GM18502 (cell line): ENCODE results near the gene LYRM9.
"Not testable (repeated sequence)": the region's sequence is repeated elsewhere in the genome, so short reads cannot be mapped to it uniquely, and the experiment has no call there.

Source experiments
- ATAC-seq: cut with Tn5 transposase; IDR thresholded peaks from one replicate; pipeline ENCODE4 v1.9.1; 2021; ENCODE audit warnings: mild to moderate bottlenecking; ENCODE audit not compliant: unreplicated experiment, poor library complexity

Gene LYRM9

GRCh38 chr17:27846042-27846655 lies 47.0 kb downstream of the LYRM9 start:
- ATAC-seq = no peak

GRCh38 chr17:27845264-27846041 lies 47.7 kb downstream of the LYRM9 start:
- no peak for ATAC-seq

DNA sequence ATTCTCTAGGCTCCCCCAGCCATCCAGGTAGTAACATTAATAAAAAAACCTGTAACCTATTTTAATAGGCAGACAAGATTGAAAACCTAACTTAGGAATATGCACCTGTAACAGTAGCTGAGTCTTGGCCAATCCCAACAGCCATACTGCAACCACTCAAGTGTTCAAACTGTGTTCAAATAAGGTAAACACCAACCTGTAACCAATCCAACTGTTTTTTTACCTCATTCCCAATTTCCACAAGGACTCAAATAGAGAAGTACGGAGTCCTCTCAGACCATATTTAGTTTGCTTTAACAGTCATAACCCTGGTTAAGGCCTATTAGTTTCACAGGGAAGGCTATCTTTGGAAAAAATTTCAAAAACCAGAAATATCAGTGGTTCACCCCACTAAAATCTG lies 52.5 kb downstream of the LYRM9 start:
- ATAC-seq = no peak

DNA sequence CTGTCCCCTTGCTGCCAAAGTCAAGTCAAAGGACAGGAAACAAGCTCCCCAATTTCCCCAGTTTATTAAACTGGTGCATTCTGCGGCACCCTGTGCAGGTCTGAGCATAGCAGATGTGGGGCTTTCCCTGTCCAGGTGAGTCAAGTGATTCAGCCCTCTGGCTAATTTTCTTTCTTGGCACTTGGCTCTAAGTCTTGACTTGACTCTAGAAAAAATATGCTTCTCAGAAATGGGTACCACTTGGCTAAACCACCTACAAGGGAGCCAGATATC lies 52.8 kb downstream of the LYRM9 start:
- not testable (repeated sequence) for ATAC-seq

DNA sequence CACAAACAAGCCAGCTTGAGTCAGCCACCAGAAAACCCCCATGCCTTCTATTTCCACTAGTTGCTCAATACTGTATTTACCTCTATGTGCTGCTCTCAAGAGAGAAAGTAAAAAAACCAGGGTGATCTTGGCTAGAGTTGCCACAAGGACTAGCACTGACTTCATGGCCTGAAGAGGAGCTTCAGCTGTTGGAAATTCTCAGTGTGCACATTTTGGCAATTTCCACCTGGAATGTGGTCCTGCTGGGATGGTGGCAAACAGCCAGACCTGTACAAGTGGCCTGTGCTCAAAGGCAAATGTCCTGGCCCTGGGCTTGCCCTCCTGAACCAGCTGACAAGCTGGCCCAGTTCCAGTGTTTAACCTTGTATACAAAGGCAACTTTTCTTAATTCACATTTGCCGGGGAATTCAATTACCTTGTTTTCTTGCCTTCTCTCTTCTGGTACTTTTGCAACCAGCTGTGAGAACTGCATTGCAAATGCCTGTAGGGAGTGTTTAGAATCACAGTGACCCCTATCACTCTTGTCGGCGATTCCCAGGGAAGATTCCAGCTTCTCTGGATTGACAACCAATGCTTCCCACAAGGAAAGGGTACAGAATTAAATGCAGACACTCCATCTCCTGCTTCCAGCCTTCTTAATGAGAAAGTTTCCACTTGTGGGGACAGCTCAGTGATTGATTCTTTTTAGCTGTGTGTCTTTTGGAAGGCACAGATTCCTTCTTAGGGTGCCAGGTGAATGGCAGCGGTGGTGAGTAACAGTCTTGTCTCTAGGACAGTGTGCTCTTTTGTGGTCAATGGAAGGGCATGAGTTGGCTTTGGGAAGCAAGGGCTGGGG lies 53.4 kb downstream of the LYRM9 start:
- not testable (repeated sequence) for ATAC-seq

GRCh38 chr17:27838607-27839006 lies 54.6 kb downstream of the LYRM9 start:
- not testable (repeated sequence) for ATAC-seq

DNA sequence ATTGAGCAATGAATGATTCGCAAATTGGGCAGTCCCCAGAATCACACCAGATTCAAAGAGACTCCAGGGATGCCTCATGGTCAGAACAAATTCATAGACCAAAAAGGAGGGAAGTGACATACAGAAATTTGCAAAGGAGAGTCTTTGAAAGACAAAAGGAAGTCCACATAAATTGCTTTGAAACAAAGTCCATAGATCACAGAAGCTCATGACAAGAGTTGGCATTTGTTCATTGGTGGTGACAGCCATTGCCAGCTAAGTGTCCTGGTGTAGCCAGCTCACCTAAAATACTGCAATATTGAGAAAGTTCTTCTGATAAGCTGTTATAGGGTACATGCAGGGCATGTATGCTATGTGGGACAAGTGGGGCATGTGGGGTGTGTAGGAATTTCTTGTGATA lies 55.4 kb downstream of the LYRM9 start:
- ATAC-seq = not testable (repeated sequence)

- ATAC-seq = no peak
These were observed 56.5 kb downstream of the LYRM9 start for GRCh38 chr17:27836651-27837050.

- ATAC-seq = no peak
These were observed 58.6 kb downstream of the LYRM9 start for GRCh38 chr17:27834571-27834970.

DNA sequence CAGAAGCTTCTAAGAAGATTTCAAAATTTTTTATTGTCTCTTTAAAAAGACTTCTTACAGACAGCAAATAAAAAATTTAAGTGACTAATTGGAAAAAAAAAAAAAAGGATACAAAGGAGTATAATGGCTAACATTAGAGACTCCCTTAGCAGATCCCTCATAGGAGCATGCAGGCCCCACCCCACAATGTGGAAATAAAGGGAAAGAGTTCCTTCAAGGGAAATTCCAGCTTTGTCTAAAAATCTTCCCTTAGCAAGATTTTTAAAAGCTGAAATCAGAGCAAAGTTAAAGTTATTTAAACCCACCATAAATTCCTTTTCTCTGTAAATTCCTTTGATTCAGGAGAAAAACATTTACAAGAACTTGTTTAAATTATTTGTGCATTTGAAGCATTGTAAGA lies 60.3 kb downstream of the LYRM9 start:
- no peak for ATAC-seq

DNA sequence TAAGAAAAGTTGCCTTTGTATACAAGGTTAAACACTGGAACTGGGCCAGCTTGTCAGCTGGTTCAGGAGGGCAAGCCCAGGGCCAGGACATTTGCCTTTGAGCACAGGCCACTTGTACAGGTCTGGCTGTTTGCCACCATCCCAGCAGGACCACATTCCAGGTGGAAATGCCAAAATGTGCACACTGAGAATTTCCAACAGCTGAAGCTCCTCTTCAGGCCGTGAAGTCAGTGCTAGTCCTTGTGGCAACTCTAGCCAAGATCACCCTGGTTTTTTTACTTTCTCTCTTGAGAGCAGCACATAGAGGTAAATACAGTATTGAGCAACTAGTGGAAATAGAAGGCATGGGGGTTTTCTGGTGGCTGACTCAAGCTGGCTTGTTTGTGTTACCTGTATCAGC lies 63.3 kb downstream of the LYRM9 start:
- not testable (repeated sequence) for ATAC-seq

GRCh38 chr17:27829143-27829711 lies 63.9 kb downstream of the LYRM9 start:
- not testable (repeated sequence) for ATAC-seq
